NCI-H128 (cell line): ENCODE results near the gene MRPL1.
"Not testable (repeated sequence)": the region's sequence is repeated elsewhere in the genome, so short reads cannot be mapped to it uniquely, and the experiment has no call there.

Source experiments
- DNase-seq: peaks from one replicate; lab custom pipeline; 2025; ENCODE audit not compliant: unreplicated experiment; lab: John Stamatoyannopoulos, UW

MRPL1 gene

GRCh38 chr4:77911842-77912450 is 49.3 kb downstream of the MRPL1 start:
- DNase-seq: no peak

GRCh38 chr4:77913348-77913747 is 50.7 kb downstream of the MRPL1 start:
- no peak for DNase-seq

GRCh38 chr4:77917075-77917474 is 54.4 kb downstream of the MRPL1 start:
- no peak for DNase-seq

- no peak for DNase-seq
Measured at GRCh38 chr4:77917601-77918000, 55.0 kb downstream of the MRPL1 start.

GRCh38 chr4:77920371-77920770 is 57.7 kb downstream of the MRPL1 start:
- no peak for DNase-seq

- no peak for DNase-seq
Measured at GRCh38 chr4:77921701-77922100, 59.1 kb downstream of the MRPL1 start.

GRCh38 chr4:77922158-77923094 is 59.8 kb downstream of the MRPL1 start:
- no peak for DNase-seq

GRCh38 chr4:77927991-77928925 is 65.6 kb downstream of the MRPL1 start:
- DNase-seq: peak; percentile 68

GRCh38 chr4:77930154-77930639 is 67.6 kb downstream of the MRPL1 start:
- DNase-seq: no peak

GRCh38 chr4:77930876-77931275 is 68.2 kb downstream of the MRPL1 start:
- no peak for DNase-seq

GRCh38 chr4:77931452-77932135 is 69.0 kb downstream of the MRPL1 start:
- no peak for DNase-seq

GRCh38 chr4:77938560-77938959 is 75.9 kb downstream of the MRPL1 start:
- DNase-seq: no peak

GRCh38 chr4:77945929-77946328 is 83.3 kb downstream of the MRPL1 start:
- not testable (repeated sequence) for DNase-seq

GRCh38 chr4:77950203-77950602 is 87.6 kb downstream of the MRPL1 start:
- no peak for DNase-seq

- DNase-seq: no peak
Measured at GRCh38 chr4:77952457-77952856, 89.8 kb downstream of the MRPL1 start.

GRCh38 chr4:77954690-77955089 is 92.1 kb downstream of the MRPL1 start:
- no peak for DNase-seq

- no peak for DNase-seq
Measured at GRCh38 chr4:77956917-77957316, 94.3 kb downstream of the MRPL1 start.

GRCh38 chr4:77958897-77959296 is 96.3 kb downstream of the MRPL1 start:
- DNase-seq: no peak

- peak; percentile 31 for DNase-seq
Measured at GRCh38 chr4:77959566-77960338, 97.1 kb downstream of the MRPL1 start.

- no peak for DNase-seq
Measured at GRCh38 chr4:77960367-77960766, 97.7 kb downstream of the MRPL1 start.
